Uterus (tissue), 2 donors: ENCODE measurements around the gene PDLIM7.

Source experiments
- POLR2A ChIP-seq, 2 donors: fragments of 450-650 bp; IDR thresholded peaks; one replicate each; pipeline ENCODE4 v1.6.1; 2016; ENCODE audit warnings: antibody characterized with exemption in 2 of 2, mild to moderate bottlenecking in 1 of 2, moderate library complexity in 1 of 2
- TF ChIP-seq, protein P1 (sequence below), 4 experiments: fragments of 200-600 bp in 2 of 4; fragments of 450-650 bp in 2 of 4; sonication (generic) in 2 of 4; IDR thresholded peaks; one replicate each; pipeline ENCODE4 v1.5.1; 2016 to 2019; ENCODE audit warnings: antibody characterized with exemption in 4 of 4, mild to moderate bottlenecking in 2 of 4, moderate library complexity in 1 of 4

DNA sequence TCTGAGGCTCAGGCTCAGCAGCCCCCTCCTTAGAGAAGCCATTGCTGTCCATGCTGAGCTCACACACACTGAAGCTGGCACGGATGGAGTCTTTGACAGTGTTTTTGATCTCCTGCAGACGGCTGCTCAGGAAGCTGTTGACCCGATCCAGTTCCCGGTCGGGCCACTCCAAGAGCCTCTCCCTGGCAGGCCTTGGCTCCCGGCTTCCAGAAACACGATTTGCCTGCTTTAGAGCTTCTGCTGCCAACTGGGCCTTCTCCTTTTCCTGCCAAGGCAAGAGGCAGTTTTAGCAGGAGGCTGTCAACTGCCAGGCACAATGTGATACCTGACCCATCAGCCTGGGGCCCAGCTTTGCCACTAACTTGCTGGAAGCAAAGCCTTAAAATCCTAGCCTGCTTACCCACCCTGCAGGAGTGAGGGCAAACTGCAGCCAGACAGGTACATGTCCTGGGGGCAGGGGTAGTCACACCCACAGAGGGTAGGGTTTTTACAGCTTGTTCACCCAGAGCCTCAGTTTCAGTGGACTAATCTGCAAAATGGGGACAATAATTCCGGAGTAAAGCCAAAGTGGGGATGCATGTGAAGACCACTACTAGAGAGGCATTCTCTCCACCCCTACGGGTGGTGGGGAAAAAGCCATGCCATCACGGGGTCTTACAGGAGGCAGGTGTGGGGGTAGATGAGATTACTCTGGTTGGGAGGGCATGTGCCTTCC, 27.7 kb upstream of the PDLIM7 start:
- TF ChIP-seq, protein P1, sequence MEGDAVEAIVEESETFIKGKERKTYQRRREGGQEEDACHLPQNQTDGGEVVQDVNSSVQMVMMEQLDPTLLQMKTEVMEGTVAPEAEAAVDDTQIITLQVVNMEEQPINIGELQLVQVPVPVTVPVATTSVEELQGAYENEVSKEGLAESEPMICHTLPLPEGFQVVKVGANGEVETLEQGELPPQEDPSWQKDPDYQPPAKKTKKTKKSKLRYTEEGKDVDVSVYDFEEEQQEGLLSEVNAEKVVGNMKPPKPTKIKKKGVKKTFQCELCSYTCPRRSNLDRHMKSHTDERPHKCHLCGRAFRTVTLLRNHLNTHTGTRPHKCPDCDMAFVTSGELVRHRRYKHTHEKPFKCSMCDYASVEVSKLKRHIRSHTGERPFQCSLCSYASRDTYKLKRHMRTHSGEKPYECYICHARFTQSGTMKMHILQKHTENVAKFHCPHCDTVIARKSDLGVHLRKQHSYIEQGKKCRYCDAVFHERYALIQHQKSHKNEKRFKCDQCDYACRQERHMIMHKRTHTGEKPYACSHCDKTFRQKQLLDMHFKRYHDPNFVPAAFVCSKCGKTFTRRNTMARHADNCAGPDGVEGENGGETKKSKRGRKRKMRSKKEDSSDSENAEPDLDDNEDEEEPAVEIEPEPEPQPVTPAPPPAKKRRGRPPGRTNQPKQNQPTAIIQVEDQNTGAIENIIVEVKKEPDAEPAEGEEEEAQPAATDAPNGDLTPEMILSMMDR (IDR thresholded peaks at IDR 0.05) = no peak
- no peak for TF ChIP-seq POLR2A (IDR thresholded peaks at IDR 0.05)
